Ishikawa (cell line): Measurements from ENCODE around the gene WDHD1.

Source experiments
- CEBPB ChIP-seq: IDR thresholded peaks from 2 replicates; pipeline ENCODE4 v1.6.1; 2012
- TAF1 ChIP-seq: IDR thresholded peaks from 2 replicates; pipeline ENCODE4 v1.6.1; 2012; ENCODE audit warnings: low read depth, mild to moderate bottlenecking
- TCF12 ChIP-seq: IDR thresholded peaks from 2 replicates; pipeline ENCODE4 v1.6.1; 2012; ENCODE audit warnings: low read depth

DNA sequence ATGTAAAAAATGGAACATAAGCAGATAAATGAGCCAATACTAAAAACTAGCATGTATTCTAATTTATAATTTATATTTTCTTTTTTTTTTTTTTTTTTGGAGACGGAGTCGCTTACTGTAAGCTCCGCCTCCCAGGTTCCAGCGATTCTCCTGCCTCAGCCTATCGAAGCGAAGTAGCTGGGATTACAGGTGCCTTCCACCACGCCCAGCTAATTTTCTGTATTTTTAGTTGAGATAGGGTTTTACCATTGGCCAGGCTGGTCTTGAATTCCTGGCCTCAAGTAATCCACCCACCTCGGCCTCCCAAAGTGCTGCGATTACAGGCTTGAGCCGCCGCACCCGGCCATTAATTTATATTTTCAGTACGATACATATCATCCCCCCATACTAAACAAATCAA is 27.2 kb upstream of the WDHD1 start:
- TF ChIP-seq TAF1 = no peak
- TF ChIP-seq TCF12 = no peak
- TF ChIP-seq CEBPB = no peak
